Measurements from ENCODE around the gene STK32B.
"Not testable (repeated sequence)": the region's sequence is repeated elsewhere in the genome, so short reads cannot be mapped to it uniquely, and the experiment has no call there.

The STK32B gene

DNA sequence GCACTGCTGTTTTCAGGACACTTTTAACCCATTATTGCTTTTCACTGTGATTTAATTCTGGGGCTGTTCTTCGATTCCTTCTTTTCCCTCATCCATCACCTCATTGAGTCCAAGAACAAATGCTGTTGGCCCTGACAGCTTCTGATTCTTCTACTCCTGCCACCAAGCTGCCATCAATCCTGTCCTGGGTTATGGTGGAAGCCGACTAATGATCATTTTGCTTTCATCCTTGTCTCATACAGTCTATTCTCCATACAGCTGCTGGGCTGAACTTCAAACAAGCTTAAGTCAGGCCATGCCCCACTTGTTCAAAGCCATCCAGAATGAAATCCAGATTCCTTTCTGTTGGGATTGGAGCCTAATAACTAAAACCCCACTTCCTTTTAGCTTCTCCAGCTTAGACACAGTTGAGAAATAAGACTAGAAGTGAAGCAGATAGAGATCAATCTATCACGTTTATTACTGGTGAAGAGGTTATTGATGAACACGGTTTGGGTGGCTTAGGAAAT lies 161.9 kb downstream of the STK32B start:
- no peak for DNase-seq

DNA sequence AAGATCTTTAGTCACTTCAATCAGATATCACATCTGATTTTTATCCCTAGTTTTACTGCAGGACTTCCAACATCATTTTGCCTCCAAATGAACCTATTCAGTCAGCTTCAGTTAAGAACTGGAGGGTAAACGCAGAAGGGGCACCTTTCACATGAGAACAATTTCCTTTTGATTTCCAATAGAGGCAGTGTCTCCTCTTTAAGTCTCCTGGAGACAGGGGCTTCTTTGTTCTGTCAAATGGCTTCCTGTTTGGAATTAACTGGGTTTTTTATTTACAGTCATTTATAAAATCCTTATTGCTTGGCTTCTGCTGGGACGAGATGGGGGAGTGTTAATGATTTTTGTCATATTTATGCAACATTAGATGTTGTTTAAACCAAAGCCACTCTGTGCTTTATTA lies 164.0 kb downstream of the STK32B start:
- DNase-seq: no peak

DNA sequence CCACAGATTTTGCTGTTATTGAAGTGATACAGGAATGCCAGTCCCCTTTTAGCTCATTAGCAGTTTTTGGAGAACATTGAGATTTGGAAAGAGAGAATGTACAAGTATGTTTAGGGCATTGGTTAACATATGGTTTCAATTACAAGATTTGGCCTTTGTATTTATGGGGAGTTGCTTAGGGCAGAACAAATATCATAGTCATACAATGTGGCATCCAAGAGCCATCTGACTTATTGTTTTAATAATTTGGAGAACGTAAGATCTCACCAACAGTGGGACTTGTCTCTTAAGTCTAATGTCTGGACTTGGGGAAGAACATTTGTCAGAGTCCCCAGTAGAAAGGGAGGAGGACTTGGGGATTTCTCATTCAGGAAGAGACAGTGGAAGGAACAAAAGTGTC lies 166.1 kb downstream of the STK32B start:
- no peak for DNase-seq

DNA sequence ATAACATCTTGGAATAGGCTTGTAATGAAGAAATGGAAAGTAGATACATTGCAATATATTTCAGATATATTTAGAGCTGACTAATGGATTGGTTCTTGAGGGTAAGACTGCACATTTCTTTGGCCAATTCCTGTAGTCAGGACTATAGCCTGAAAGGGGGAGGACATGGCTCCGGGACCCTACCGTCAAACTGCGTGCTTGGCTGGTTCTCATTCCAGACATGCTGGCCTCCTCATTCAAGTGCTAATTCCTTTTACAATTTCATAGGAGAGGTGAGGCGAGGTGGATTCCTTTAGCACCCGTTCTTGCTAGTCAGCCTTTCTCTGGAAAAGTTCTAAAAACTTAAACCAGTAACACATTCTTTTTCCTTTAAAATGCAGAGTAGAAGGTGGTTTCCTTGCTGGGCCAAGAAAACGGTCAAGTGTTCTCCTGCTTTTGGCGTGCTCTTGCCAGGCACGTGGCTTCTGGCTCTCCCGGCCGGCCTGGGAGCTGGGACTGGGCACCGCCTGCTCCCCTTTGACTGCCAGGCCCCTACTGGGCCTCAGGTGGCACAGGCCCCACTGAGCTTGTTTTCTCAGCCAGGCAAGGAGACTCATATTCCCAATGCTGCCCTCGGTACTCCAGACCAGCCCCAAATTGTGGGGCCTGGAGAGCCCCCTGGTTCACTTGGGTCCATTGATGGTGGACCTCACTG lies 167.2 kb downstream of the STK32B start:
- no peak for DNase-seq

DNA sequence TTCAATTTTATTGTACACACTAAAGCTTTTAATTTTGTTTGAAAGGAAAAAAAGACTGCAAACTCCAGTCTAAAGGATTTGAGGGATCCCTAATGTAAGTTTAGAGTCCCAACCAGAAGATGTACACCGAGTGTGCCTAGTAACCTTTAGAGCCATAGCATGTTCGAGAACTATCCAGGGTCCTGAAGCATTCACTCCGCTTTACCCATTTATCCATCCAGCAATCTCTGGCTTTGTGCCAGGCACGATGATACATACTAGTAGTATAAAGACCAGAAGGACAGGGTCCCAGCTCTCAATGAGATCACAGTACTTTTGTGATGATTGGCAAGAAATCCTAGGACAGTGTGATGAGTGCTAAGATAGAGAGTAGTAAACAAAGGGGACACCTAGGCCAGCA lies 168.7 kb downstream of the STK32B start:
- DNase-seq: no peak

DNA sequence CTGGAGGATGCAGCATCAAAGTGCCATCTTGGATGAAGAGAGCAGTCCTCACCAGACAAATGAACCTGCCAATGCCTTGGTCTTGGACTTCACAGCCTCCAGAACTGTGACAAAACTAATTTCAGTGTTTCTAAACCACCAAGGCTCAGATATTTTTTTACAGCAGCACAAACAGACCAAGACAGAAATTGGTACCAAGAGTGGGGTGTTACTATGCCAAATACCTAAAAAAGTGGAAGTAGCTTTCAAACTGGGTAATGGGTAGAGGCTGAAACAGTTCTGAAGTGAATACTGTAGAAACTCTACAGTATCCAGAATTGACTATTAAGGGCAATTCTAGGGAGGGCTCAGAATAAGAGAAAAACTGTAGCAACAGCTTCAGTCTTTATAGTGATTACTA lies 170.8 kb downstream of the STK32B start:
- no peak for DNase-seq

DNA sequence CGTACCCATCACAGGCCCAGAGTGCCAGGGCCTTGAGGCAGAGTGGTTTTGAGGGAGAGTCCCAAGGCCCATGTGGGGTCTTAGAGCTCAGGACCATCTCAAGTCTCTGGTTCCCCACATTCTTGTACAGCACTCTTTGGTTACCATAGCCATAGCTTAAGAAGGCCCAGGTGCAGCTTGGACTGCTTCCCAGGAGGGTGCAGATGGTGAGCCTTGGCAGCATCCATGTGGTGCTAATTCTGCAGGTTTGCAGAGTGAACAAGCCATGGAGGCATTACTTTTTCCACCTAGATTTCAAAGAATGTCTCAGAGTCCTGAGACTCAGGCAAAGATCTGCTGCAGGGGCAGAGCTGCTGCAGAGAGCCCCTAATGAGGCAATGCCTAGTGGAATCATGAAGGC lies 171.7 kb downstream of the STK32B start:
- no peak for DNase-seq

DNA sequence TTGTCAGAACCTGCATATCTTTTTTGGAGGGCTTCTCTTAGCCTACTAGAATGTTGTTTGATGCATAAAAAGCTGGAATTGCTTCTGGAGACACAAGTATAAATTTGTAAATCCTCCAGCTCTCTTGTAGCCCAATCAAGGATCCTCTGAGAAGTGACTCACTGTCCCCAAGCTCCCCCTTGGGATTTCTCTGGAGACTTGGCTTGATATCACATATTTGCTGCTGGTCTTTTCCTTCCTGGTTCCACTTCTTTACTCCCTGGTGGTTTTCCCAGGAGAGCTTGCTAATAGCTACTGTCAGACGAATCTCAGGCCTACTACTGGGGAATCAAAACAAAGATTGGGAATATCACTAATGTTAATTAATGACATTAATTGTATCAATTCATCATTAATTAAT lies 173.1 kb downstream of the STK32B start:
- DNase-seq: no peak

DNA sequence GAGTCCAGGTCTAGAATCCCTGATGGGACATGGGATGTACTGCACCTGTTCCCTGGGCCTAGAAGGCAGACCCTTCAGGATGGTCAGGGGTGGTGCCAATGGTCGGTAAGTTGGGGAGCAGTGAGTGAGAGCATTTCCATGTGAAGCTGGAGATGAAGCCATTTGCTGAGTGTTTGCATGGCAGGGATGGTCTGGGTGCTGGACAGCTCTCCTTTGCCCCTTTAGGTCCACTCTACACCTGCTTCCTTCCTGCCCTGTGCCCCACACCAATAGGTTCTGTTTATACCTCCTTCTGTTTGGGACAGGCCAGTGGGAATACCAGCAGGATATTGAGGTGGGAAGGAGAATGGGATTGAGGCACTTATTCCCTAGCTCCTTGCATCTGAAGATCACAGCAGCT lies 181.3 kb downstream of the STK32B start:
- no peak for DNase-seq

DNA sequence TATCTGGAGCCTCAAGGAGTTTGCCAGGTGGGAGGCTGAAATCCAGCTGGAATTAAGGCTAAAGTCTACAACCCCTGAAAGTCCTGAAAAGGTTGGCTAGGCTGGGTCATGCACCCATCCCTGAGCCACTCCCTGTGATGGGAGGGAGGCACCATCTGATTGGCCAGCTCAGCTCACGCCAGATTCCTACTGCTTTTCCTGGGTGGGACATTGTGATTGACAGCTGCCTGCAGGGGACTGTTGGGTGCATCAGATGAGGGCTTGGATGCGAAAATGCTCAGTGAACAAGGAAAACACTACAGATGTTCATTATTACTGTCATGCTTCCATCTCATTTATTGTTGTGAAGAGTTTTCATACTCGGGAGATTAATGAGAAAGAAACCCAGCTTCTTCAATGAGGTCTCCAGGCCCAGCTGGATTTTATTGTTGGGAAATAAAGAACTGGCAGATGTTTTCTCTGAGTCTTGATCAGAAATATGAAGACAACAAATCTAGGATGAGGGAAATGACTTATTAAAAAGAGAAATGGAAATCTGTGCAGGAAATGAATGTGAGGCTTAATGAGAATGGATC lies 185.9 kb downstream of the STK32B start:
- DNase-seq: no peak

DNA sequence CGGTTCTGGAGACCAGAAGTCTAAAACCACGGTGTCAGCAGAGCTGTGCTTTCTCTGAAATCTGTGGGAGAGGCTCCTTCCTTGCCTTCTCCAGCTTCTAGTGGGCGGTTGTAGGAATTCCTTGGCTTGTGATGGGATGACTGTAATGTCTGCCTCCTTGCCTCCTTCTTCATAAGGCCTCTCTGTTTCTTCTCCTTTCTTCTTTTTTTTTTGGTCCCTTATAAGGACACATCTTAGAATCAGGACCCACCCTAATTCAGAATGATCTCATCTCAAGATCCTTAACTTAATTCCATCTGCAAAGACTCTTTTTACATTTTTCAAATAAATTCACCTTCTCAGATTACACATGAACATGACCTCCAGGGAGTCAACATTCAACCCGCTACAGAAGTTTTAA lies 186.9 kb downstream of the STK32B start:
- no peak for DNase-seq

DNA sequence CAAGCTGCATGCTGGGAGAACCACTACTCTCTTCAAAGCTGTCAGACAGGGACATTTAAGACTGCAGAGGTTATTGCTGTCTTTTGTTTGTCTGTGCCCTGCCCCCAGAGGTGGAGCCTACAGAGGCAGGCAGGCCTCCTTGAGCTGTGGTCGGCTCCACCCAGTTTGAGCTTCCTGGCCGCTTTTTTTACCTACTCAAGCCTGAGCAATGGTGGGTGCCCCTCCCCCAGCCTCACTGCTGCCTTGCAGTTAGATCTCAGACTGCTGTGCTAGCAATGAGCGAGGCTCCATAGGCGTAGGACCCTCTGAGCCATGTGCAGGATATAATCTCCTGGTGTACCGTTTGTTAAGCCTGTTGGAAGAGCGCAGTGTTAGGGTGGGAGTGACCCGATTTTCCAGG lies 195.8 kb downstream of the STK32B start:
- DNase-seq: not testable (repeated sequence)

DNA sequence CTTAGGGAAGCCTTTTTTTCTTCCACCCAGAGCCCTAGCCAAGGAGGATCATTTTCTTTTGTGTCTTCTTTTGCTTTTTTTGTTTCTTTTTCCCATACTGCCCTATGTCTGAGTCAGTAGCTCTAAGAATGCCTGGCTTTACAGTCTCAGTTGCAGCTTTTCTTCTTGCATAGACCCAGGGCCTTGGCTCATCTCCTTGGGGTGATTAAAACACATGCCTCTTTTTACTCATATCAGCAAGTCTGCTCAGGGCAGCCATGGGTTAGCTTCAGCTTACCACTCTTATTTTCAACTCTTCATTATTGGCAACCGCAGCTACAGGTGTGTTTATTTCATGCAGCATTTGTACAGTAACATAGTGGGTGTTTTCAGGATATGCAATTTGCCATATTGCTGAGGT lies 196.5 kb downstream of the STK32B start:
- DNase-seq: no peak

DNA sequence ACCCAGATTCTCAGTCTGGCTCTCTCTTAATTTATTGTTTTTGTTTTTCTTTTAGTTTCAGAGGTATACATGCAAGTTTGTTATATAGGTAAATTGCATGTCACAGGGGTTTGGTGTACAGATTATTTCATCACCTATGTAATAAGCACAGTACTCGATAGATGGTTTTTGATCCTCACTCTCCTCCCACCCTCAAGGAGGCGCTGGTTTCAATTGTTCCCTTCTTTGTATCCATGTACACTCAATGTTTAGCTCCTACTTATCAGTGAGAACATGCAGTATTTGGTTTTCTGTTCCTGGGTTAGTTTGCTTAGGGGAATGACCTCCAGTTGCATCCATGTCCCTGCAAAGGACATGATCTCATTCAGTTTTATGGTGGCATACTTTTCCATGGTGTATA lies 198.4 kb downstream of the STK32B start:
- DNase-seq: no peak

DNA sequence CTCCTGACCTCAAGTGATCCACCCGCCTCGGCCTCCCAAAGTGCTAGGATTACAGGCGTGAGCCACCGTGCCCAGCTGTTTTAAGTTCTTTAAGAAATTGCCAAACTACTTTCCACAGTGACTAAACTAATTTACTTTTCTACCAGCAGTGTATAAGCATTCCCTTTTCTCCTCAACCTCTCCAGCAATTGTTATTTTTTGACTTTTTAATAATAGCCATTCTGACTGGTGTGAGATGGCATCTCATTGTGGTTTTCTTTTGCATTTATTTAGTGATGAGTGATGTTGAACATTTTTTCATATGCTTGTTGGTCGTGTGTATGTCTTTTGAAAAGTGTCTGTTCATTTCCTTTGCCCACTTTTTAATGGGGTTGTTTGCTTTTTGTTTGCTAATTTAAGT lies 199.3 kb downstream of the STK32B start:
- DNase-seq: not testable (repeated sequence)

DNA sequence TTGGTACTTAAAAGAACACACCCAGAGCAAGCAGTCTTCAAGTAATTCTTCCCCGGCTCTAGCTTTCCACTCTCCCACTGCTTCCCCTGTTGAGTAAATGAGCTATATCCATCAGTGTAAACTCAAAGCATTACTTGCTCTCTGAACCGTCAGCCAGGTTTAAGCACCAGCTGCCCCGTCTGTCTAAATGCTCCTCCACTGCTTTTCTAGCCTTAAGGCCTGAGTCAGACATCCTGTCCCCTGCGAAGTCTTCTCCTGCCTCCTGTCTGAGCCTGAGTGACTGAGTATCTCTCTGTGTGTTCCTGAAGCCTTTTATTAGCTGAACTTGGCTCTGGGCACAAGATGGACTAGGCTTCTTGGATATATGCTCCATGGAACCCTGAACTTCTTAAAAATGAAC lies 205.1 kb downstream of the STK32B start:
- no peak for DNase-seq

DNA sequence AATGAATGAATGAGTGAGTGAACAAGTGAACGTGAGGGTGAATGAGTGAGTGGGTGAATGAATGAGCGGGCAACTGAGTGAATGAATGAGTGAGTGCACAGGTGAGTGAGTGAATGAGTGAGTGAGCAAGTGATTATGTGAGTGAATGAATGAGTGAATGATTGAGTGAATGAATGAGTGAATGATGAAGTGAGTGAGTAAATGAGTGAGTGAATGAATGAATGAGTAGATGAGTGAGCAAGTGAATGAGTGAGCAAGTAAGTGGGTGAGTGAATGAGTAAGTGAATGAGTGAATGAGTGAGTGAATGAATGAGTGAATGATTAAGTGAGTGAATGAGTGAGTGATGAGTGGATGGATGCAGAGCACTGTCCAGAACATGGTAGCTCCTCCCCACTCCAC lies 205.8 kb downstream of the STK32B start:
- no peak for DNase-seq

DNA sequence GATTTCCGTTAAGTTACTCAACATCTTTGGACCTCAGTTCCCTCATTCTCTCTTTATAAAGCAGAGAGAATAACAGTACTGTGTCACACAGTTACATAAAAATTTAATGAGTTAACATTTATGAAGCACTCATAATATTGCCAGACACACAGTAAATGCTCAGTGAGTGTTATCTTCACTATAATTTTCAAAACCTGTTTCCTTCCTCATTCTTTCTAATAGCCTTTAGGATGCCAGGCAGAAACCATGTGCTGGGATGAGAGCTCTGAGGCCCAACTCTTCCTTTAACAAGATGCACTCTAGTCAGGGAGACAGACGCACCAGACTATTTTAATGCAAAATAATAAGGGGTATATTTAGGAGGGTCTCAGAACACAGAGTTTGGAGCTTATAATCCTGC lies 208.2 kb downstream of the STK32B start:
- no peak for DNase-seq

DNA sequence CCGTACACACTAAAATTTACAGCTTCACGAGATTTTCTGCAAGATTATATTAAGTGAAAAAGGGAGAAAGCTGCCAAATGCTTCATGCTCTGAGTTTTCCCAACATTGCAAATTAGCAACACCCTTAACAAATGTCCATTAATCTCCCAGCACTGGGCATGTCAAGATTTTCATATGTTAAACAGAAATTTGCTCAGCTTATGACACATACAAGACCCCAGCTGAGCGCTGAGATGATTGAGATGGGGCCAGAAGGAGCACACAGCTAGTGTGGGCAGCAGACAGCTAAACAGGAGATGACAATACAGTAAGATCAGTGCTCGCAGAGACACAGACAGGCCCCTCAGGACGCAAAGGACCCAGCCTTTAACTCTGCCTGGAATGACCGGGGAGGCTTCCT lies 208.8 kb downstream of the STK32B start:
- DNase-seq: no peak

DNA sequence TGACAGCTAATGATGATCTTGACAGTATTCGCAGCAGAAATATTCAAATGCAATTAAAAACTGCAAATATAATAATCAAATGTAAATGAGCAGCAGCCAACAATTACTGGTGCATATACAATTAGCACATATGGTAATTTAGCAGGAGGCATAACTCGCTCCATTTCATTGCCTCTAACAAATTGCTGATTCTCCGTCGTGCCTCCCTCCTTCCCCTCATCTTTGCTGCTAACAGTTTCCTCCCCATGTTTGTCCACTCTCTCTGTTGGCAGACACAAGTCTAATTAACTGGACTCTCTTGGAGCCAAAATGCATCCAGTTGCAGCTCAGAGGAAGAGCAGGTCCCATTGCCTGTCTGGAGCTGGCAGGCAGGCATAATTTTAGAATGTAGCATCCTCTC lies 210.6 kb downstream of the STK32B start:
- DNase-seq: no peak

DNA sequence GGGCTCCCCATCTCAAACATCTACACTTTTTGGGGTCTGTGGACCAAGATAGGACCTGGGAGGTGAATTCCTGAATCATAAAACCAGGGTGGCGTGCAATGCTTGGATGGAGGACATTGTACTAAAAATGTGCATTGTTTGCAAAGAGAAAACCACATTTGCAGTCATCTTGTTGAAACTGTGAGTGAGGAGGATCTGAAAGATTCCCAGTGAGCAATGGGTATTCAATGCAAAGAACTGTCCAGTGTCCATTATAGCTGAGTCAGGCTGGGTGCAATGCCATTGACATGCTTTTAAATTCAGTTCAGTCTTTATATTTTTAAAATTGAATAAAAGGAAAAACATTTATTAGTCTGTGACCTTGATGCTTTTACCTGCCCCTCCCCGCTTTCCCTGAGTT lies 215.7 kb downstream of the STK32B start:
- DNase-seq: no peak

DNA sequence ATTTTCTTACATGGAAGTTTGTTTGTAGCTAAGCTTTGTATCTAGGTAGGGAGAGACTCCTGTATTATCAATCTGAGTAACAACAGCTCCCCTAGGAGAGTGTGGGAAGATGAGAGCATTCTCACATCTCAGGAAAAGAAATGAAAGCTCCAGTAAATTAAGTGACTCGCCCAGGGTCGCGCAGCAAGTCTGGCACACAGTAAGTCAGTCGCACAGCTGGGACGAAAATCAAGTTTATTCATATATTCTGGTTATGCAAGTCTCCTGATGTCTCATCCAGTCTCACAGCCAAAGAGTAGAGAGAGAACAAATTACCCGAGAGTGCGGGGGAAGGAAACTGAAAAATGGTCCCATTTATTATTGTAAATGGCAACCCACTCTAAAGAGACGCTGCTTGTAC lies 216.1 kb downstream of the STK32B start:
- no peak for DNase-seq

DNA sequence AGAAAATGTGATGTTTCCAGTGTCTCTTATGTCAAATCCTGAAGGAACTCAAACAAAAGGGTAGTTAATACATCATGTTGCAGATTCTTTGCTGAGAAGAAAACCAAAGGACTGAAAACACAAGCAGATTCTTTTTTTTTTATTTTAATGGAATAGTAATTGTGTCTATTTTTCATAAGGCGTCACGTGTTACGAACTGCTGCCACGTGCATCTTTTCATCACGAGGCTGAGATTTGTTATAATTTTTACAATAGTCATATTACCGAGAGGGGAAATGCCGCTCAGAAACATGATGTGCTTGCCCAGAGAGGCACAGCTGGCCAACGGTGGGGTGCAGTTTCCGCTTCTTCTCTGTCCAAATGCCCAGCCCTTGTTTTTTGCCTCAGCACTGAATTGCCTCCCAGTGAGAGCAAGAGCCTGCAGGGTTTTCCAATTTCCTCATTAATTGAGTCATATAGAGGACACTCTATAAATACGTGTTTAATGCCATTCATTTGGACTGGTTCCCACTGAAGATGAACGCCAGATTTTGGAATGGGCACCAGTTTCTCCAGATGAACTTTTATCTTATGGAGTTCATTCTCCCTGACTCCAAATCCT lies 225.3 kb downstream of the STK32B start:
- no peak for DNase-seq

DNA sequence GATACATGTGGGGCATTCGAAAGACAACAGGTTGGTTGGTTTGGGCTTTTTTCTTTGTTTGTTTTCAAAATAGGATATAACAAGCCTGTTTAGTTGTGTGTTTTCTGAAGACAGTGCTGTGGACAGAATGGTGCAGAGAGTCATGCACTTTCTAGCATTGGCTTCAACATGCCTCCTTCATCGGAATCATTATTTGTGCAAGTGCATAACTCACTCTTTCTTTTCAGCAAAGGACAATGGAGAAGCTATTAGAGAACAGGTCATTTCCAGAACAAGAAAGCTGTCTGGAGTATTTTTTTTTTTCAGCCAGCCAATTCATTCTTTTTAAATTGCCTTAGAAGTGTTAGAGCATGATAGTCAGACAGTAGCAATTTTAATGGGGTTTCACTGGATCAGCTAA lies 225.8 kb downstream of the STK32B start:
- DNase-seq: no peak

DNA sequence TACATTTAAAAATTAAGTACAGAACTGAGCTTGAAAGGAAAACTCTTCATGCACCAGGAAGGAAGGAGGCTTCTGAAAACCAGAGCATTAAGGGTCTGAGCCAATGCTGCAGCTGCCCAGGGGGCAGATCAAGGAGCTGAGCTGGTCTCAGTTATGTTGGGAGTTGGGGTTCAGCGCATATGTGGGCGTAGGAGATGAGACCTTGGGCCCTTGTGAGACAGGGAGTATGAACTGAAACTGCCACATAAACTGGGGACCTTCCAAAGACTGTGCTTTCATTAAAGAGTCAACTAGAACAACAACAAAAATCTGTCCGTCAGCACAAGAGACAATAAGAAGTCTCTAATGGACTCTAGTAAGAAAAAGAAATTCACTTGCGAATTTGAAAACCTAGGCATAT lies 226.9 kb downstream of the STK32B start:
- DNase-seq: no peak
